Measurements from ENCODE around the gene P3H1.
"Not testable (repeated sequence)": the region's sequence is repeated elsewhere in the genome, so short reads cannot be mapped to it uniquely, and the experiment has no call there.

Gene P3H1

DNA sequence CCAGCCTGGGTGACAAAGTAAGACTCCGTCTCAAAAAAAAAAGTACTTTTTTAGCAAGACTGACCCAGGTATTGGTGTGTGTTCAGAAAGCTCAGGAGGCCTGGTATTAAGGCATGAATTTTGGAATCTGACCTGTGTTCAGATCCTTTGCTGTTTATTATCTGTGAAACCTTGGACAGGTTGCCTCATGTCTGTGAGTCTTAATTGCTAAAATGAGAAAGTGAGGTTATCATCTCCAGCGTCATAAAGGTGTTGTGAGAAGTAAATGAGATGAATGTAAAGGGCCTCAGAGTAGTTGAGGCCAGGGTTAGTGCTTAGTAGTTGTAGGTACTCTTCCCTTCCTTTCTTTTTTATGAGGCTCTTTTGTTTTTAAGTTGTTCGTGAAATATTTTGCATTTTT, 3.0 kb upstream of the P3H1 start:
- DNase-seq: no peak

DNA sequence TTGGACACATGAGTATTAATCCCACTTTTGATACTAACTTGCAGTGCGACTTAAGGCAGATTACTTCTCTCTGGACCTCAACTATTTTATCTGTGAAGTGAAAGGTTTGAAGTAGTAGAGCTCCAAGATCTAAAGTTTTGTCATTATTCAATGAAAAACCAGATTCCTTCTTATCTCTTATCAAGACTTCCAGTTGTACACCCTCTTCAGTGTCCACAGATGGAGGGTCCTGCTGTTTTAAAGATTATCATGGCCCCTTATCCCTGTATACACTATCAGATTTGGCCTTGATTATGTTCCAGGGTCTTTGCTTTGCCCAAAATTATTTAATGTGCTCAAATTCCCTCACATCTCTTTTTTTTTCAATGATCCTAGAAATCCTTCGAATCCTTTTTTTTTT, 1.3 kb upstream of the P3H1 start:
- no peak for DNase-seq

DNA sequence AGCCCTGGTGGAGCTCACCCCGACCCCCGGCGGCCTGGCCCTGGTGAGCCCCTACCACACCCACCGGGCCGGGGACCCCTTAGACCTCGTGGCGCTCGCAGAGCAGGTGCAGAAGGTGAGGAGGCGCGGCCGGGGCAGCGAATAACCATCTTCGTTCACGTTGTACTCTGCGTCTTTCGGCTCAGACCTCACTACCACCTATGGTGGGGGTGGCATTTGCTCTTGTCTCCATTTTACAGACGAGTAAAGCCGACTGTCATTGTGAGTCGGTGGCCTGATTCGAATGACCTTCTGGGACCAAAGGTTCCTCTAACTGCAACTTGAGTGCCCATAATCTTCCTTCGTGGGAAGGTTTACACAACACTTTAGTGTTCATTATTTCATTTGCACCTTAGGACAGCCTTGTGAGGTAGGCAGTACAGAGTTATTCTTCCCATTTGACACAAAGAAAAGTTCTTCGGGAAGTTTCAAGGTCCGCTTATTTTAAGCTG, 727 bp upstream of the P3H1 start:
- no peak for DNase-seq

DNA sequence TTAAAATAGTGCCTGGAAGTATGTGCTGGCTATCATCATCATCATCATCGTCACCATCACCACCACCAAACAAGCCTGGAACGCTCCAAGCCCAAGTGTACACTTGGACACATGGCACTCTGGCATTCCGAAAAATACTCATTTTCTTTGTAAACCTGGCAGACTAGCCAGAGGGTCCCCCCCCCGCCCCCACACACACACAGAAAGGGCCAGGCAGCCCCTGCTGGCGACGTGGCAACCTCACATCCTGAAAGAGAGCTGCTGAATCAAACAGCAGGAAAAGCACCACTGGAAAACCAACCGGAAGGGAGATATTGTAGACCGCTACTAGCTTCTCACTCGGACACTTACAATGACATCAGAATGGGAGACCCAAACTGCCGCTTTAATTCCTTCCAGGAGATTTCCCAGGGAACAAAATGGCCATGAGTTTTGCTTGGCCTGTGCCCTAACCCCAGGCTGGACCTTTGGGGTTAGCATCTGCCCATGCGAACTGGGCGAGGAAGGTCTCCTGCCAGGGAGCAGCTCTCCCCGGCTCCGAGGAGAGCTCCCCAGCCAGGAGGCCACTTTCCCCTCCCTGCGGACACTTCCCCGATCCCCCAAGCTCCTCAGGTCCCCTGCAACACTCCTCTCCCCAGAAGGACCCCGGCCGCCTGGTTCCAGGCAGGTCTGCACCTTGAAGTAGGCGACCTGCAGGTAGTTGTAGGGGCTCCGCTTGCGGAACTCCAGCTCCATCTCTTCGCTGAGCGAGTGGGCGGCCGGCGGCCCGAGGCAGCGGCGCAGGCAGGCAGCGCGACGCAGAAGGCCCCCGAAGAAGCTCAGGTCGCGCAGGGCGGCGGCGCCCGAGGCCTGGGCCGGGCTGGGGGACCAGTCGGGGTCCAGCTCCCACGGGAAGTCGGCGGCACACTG, 742 bp downstream of the P3H1 start:
- peak; percentile 31 for DNase-seq

DNA sequence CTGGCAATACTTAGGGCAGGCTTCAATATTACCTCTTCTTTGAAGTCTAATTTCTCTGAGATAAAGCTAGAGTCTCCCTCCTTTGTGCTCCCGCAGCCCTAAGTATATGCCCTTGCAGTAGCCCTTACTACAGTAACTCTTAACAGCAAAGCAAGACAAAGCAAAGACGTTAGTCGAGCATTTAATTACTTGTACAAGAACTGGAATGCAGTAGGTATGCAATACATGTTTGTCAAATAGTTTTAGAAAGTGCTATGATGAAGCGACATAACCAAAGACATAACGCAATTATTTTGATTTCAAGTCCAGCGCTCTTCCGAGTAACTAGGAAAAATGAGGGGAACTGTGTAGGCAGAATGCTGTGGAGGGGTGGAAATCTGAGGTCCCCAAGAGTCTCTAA, 1.6 kb downstream of the P3H1 start:
- DNase-seq: no peak

DNA sequence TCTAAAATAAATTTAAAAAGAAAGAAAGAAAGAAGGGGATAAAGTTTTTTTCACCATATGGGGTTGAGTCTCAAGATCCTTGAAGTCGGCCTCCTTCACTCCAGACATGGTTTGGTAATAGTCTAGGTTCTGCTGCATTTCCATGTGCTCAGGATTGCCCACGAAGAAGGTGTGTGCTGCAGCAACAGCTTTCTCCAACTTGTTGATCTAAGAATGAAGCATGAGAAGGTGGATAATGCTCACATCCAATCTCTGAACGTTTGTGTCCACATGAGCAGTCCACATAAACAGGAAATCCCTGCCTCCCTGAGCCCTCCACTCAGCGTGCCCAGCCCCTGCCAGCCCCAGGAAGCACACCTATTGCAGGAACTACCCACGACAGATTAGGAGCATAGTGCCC, 4.6 kb downstream of the P3H1 start:
- no peak for DNase-seq

DNA sequence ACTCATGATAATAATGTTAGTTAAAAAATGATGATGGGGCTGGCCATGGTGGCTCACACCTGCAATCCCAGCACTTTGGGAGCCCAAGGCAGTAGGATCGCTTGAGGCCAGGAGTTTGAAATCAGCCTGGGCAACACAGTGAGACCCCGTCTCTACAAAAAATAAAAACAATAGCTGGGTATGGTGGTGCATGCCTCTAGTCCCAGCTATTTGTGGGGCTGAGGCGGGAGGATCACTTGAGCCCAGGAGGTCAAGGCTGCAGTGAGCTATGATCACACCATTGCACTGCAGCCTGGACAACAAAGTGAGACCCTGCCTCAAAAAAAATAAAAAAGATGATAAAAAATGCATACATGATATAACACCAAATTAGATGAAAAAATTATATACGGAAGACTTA, 5.3 kb downstream of the P3H1 start:
- DNase-seq: no peak

DNA sequence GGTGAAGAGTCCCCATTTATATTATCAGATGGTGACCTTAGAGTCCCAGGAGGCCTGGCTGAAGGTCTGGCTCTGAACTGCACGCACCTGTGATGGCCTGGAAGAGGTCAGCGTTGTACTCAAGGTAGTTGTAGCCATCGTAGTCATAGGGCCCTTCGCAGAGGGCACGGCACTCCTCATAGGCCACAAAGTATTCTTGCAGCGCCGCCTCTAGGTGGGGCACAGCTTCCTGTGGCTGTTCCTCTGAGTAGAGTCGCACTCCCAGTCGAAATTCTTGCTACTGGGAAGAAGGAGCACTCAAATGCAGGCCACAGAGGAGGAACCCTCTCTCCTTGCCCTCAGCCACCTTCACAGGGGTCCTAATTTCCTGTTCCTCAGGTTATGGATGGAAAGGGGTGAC, 7.7 kb downstream of the P3H1 start:
- no peak for DNase-seq

DNA sequence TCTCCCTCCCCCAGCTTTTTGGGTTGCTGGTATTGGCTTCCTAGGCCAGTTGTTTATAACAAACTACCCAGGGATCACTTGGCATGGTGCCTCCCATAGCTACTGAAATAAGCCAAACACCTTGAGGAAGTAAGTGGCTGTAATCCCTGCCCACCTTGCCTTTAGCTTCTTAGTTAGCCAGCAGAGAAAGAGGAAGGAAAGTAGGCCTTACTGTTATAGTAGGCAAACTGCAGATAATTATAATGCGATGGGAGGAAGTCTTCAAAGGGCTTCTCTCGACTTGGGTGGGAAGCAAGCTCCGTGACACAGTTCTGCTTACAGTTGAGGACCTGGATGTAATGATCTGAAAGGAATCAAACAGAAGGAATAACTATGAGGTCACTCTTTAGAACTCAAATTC, 8.2 kb downstream of the P3H1 start:
- no peak for DNase-seq

DNA sequence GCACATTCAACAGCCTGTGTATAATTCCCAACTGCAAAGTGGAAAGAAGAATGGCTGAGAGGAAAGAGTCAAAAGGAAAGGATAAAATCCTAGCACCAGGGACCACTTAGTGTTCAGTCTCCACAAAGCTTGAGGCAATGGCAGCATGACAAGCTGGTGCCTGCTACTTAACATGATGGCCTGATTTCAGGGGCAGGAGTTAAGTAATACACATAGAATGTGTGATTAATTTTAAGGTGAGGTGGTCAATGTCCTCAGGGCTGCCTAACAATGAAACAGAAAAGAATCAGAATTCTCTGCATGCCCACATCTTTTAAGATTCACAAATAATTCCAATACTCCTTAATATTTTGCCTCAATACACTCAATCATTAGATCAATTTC, 8.9 kb downstream of the P3H1 start:
- DNase-seq: no peak

DNA sequence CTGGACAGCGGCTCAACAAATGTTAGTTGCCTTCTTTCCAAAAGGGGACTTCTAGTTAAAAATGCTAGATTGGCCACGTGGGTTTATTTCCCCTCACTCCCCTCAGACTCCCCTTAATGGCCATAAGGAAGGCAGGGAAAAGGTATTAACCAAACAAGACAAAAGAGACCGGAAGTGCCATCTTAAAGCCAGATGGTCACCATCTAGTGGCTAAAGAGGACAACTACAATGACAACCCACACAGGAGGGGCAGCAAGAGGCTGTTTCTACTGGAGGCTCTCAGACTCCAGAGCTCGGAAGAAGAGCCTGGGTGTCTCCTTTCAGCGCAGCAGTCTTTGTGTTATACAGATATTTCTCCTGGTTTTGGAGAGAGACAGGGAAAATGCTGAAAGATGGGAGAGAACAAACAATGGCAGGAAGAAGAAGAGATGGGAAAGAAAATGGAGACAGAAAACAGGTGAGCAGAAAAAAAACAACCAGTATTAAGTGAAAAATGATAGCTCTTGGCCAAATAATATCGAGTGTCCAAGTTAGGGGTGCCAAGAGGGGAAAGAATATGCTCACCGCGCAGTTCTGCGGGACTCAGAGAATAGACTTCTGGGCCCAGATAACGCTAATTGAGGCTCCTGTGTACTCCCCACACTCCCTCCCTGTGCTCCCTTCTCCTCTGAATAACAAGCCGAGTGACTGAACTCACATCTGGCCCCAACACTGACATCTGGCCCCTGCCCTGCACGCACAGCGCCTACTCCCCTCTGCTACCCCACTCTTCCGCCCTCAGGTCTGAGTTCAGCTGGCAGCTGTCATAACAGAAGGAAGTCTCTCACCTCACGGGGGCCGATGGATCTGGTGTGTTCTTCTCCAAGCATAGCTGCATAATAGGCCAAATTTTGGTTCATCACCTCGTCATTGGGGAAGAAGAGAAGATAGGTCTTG, 9.6 kb downstream of the P3H1 start:
- no peak for DNase-seq

DNA sequence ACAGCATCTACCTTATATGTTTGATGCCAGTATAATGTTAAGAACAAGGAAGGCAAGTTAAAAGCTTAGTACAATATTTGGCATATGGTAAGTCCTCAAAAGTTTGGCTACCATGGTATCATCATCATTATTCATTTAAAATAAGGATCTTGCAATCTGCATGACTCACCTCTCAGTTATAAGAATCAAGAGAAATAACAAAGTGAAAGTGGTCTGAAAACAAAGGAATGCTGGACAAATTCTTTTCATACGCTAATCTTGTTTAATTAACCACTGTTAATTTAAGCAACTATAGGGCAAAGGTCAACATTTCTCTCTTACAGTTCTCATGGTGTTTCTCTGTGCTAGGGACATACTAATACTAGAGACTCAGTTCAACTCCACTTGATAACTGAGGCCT, 13.8 kb downstream of the P3H1 start:
- DNase-seq: no peak

DNA sequence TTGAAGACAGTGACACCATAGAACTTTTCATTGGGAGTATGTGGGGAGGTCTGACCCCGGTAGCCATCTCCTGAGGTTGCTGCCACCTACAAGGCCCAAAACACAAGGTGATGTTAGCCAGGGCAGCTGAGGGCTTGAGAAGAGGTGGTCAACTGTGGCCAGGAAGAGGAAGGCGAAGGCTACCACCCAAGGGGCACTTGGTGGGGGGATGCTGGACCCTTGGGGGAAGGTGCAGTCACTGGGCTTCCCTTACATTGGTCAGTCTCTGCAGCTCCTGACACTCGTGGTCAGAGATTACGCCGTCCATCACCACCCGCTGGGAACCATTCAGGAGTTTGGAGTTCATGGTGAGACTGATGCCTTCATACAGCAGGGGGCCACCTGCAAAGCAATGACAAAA, 14.5 kb downstream of the P3H1 start:
- DNase-seq: no peak

DNA sequence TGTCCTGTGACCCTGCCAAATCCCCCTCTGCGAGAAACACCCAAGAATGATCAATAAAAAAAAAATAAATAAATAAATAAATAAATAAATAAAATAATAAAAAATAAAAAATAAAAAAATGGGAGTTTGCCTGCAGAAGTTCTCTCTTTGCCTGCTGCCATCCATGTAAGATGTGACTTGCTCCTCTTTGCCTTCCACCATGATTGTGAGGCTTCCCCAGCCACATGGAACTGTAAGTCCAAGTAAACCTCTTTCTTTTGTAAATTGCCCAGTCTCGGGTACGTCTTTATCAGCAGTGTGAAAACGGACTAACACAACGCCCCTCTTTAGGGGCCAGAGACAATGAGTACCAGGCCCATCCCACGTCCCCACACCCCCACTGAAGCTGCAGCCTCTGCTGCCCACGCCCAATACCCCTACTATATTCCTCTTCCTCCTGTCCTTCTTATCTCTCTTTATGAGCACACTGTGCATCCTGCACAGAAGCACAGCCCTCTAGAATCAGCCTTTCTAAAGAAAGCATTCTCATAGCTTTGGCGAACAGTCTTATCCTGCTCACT, 15.2 kb downstream of the P3H1 start:
- DNase-seq: not testable (repeated sequence)

DNA sequence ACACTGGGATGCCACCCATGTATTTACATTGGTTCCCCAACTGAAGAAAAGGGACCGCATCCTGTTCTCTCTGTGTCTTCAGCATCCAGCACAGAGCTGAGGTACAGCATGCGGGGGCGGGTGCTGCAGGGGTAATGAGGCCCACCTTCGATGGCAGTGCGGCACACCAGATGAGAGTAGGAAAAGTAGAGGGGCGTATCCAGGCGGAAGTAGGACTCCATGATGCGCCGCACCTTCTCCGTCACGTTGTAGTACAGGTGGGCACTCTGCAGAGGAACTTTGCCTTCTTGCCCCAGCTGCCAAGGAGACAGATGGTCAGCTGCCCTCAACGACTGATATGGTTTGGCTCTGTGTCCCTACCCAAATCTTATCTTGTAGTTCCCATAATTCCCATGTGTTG, 16.8 kb downstream of the P3H1 start:
- no peak for DNase-seq

DNA sequence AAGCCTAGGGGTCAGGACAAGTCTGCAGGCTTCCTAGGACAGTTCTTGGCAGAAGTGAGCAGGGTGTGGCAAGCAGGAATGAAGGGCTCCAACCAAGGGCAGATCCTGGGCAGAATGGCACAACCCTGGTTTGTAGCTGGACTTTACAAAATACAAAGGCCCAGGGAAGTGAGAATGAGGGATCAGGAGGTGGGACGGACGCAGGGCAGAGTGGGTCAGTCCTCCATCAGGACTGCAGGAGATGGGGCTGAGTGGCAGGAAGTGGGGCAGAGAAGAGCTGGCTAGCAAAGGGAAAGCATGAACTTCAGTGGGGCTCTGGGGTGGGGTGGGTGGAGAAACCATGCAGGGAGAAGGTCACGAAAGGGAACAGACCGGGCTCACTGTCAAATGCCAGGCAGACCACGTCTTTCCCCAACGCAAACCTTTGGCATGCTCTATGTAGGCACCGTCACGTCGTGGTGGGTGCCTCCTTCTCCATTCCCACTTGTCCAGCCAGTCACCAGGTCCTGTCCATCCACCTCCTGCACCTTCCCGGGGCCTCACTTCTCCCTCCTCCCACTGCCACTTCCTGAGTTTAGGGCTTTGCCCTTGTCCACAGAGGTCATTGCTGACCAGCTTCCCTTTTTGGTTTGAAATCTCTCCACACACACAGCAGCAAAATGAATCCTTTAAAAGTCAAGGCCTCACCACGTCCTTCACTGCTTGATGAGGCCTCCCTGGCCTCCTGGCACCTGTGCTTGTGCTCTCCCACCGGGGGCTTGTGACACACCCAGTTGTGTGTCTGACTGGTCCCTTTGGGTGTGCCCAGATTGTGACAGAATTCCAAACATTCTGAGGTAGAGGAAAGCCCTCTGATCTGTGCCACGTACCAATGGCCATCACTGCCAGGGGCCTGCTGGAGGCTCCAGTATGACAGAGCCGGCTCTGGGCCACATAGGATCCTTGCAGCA, 18.1 kb downstream of the P3H1 start:
- DNase-seq: no peak

DNA sequence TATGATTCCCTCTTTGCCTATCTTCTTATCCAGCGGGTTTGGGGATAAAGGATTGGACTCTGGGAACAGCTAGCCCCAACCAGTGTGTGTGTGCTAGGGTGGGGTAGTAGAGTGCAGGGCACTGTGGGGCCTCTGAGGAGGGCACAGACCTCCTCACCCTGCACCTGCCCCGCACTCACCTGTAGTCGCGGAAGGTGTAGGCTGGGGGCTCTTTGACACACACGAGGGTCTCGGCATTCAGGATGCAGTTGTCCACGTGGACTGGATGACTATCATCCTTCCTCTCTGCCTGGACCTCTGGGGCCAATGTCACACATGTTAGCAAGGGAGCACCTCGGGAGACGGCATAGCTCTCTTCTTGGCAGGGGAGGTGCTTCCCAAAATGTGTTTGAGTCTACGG, 18.8 kb downstream of the P3H1 start:
- DNase-seq: no peak

DNA sequence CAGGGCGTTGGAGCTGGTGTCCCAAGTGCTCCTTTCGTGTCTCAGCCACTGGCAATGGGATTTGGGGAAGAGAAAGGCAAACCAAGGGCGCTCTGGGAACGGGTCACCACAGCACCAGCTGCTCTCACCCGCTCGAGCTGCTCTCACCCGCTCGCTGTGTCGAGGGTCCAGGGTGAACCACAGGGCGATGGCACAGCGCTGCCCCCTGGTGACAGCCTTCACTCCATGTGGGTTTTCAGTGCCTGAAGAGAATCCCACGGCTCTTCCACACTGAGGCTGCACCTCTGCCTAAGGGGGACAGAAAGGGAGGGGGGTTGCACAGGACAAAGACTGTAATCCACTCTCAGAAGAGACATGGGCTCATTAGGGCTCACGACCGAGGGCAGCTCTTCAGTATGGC, 19.7 kb downstream of the P3H1 start:
- no peak for DNase-seq

DNA sequence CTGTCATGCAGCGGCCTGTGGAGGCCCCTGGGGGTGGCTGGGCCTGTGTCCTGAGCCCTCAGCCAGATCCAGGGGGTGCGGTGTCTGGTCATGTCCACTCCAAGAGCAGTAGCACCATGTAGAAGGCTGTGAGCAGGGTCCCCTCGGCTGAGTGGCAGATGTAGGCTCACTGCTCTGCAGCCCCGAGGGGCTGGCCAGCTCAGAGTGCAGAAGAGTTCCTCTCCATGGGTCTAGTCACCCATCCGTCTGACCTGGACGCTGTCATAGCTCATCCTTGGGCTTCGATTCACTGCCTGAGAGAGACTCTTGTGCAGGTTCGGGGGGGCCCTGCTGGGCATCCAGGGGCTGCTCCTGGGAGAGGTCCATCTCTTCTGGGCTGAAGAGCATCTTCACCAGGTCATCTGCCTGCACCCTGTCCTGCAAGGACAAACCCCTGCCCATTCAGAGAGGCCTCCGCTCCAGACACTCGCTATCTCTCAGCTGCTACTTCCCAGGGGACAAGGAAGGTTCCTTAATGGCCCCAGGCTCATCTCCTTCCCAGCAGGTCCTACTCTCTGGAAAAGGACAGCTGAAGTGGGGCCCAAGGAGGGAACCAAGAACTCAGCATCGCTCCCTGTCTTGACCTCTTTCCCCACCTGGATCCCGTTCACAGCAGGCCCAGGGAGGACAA, 20.3 kb downstream of the P3H1 start:
- DNase-seq: no peak

DNA sequence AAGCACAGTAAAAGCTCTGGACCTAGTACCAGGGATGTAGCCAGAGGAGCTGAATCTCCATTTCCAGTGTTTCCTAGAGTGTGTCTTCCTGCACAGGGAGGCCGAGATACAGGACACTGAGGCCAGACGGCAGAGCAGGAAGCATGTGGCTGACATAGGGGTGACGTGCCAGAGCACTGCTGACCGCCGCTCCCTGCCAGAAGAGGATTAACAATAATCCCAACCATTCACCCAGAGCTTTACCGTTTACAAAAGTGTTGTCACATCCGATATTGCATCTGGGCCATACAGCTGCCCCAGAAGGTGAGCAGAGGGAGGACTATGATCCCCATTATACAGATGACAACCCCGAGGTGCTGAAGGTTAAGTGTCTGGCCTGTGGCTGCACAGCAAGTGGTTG, 21.0 kb downstream of the P3H1 start:
- DNase-seq: no peak

DNA sequence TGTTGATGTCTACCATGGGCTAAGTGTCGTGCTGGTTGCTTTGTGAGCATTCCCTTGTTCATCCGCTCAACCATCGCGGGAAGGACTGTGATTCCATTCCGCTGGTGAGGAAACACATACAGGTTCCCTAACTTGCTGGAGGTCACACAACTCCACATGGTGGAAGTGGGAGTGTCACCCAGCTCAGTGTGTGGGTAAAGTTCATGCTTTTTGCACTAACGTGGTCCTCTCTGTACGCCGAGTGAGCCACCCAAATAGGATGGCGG, 22.7 kb downstream of the P3H1 start:
- no peak for DNase-seq

Data from NK-92 treated with Interleukin-12 subunit alpha and Interleukin-12 subunit beta, amount 100 ng/mL, for 24 hours (cell line).